Astrocyte of the spinal cord (primary cell): ENCODE data around the gene CD300A.
"Not testable (repeated sequence)": the region's sequence is repeated elsewhere in the genome, so short reads cannot be mapped to it uniquely, and the experiment has no call there.

ENCODE experiments used
- DNase-seq: peaks from one replicate; pipeline ENCODE4 v3.0.0; 2011; ENCODE audit warnings: low read depth, low spot score
- H3K4me3 ChIP-seq: 2 replicates; pipeline ENCODE4 v1.5.1; 2011; ENCODE audit warnings: low read depth, mild to moderate bottlenecking, low read length, moderate library complexity
- in situ Hi-C: cut with HindIII; loops from 2 replicates; pipeline ENCODE4 v1.10.0; 2017; ENCODE audit warnings: low sequenced_read_pairs
- TF ChIP-seq, protein P1 (sequence below): IDR thresholded peaks from 2 replicates; pipeline ENCODE4 v1.5.1; 2012; ENCODE audit warnings: low read depth, mild to moderate bottlenecking, low read length, inconsistent platforms

CD300A gene

DNA sequence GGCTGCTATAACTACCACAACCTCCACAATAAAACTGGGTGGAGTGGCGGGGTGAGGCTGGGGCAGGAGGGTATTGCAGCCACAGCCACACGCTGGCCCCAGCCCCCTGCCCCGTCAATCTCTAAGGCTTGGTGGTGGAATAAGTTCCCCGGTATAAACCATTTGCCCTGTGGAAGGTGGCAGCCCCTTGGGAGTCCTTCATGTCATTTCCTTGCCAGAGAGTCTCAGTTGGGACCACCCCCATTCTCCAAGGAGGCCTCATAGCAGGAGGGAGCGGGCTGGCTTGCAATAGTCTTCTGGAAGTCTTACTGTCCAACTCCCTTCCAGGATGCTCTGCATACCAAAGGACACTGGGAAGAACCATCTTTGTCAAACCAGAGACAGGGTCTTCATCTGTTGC, 19.4 kb downstream of the CD300A start:
- no peak overlapping the region for H3K4me3 ChIP-seq
- no peak for DNase-seq
- TF ChIP-seq, protein P1, sequence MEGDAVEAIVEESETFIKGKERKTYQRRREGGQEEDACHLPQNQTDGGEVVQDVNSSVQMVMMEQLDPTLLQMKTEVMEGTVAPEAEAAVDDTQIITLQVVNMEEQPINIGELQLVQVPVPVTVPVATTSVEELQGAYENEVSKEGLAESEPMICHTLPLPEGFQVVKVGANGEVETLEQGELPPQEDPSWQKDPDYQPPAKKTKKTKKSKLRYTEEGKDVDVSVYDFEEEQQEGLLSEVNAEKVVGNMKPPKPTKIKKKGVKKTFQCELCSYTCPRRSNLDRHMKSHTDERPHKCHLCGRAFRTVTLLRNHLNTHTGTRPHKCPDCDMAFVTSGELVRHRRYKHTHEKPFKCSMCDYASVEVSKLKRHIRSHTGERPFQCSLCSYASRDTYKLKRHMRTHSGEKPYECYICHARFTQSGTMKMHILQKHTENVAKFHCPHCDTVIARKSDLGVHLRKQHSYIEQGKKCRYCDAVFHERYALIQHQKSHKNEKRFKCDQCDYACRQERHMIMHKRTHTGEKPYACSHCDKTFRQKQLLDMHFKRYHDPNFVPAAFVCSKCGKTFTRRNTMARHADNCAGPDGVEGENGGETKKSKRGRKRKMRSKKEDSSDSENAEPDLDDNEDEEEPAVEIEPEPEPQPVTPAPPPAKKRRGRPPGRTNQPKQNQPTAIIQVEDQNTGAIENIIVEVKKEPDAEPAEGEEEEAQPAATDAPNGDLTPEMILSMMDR, result no peak
- in situ Hi-C loops, result no loop called here

DNA sequence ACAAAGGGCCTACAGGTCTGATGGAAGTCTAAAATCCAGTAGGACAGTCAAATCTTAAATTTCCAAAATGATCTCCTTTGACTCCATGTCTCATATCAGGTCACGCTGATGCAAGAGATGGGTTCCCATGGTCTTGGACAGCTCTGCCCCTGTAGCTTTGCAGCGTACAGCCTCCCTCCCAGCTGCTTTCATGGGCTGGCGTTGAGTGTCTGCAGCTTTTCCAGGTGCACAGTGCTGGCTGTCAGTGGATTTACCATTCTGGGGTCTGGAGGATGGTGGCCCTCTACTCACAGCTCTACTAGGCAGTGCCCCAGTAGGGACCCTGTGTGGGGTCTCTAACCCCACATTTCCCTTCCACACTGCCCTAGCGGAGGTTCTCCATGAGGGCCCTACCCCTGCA, 21.8 kb downstream of the CD300A start:
- in situ Hi-C loops, H3K4me3 ChIP-seq, DNase-seq: not testable (repeated sequence)

DNA sequence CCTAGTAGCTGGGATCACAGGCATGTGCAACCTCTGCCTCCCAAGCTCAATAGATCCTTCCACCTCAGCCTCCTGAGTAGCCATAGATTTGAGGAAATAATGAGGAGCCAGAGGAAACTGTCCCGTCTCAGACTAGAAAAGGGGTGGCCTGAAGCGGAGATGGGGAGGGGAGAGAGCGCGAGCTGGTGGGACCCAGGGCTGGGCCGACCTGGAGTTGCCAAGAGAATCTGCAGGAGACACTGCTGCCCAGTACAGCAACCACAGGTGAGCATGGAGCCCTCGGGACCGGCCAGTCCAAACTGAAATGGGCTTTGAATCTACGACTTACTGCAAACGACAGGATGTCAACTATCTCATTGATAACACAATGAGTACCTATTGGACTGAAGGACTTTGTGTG, 24.3 kb downstream of the CD300A start:
- TF ChIP-seq, protein P1, result no peak
- no peak for DNase-seq
- H3K4me3 ChIP-seq, result no peak overlapping the region
- in situ Hi-C loops, result no loop called here

DNA sequence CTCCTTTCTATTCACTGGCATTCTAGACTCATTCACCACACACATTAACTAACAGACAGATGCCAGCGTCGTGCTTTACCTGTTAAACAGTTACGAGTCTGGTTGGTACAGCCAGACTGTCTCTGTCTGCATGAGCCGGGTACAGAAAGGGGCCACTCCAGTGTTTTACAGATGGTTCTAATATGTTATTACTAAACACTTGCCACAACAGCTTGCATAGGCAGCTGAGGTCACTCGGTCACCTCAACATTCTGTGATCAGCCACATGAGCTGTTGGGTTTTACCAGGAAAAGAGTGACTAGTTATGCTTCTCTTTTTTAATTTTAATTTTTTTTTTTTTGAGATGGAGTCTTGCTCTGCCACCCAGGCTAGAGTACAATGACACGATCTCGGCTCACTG, 25.2 kb downstream of the CD300A start:
- no peak overlapping the region for H3K4me3 ChIP-seq
- no peak for DNase-seq
- TF ChIP-seq, protein P1, result no peak
- in situ Hi-C loops, result no loop called here

DNA sequence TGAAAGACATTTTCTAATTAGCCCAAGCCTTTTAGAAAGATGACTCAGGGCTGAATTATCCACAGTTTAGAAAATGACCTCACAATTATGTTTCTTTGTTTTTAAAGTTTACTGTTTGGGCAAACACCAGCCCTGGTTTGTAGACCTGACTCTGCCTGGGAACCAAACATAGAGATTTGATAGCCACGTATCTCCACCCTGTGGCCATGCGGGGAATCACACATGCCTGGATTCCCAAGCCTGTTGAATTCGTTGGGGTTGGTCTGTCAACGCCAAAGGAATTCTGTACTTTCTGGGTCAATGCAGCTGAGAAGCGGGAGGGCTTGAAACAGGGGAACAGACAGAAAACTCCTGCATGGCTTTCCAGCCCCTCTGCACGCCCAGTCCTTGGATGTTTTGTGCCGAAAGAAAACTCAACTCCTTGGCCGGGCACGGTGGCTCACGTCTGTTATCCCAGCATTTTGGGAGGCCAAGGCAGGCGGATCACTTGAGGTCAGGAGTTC, 26.9 kb downstream of the CD300A start:
- in situ Hi-C loops, result no loop called here
- peak; percentile 32 for DNase-seq
- TF ChIP-seq, protein P1, result peak; percentile 87
- H3K4me3 ChIP-seq, result no peak overlapping the region

DNA sequence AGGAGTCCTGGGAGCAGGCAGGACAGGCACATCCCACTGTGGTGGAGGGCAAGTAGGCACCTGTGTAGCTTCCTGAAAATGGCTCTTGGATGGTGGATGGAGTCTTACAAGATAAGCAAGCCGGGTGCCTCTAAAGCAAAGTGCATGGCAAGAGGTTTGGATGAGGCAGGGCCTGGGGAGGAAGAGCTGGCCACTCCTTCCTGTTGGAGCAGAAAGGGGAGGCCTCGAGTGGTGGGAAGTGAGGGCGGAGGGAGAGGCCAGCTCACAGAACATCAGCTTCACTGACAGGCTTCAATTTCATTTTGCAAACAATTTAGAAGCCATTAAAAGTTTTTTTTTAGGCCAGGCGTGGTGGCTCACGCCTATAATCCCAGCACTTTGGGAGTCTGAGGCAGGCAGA, 31.0 kb downstream of the CD300A start:
- TF ChIP-seq, protein P1, result no peak
- H3K4me3 ChIP-seq, result no peak overlapping the region
- in situ Hi-C loops, result no loop called here
- DNase-seq, result no peak

DNA sequence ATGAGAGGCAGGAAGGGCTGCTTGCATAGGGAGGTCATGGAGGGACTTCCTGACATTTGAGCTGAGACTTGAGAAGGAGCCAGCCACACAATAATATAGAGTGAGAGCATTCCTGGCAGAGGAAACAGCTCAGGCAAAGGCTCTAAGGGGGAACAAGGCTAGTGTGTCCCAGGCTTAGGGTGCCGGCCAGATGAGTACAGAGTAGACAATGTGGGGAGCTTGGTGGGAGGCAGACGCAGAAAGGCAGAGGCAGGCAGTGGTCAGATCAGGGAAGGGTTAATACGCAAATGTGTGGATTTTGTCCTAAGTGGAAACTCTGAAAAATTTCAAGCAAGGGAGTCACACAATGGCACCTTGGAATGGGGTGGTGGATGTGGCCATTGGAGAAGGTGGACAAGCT, 33.6 kb downstream of the CD300A start:
- H3K4me3 ChIP-seq, result no peak overlapping the region
- TF ChIP-seq, protein P1, result no peak
- in situ Hi-C loops, result no loop called here
- no peak for DNase-seq
